HG02840 (cell line): ENCODE data around the gene ZACN.
"Not testable (repeated sequence)": the region's sequence is repeated elsewhere in the genome, so short reads cannot be mapped to it uniquely, and the experiment has no call there.

Experiments used
- ATAC-seq: cut with Tn5 transposase; IDR thresholded peaks from one replicate; pipeline ENCODE4 v1.9.1; 2021; ENCODE audit warnings: mild to moderate bottlenecking, moderate library complexity, moderate number of reproducible peaks; ENCODE audit not compliant: unreplicated experiment, low FRiP score

Gene ZACN

GRCh38 chr17:76078860-76079534 lies at the start of gene ZACN:
ZACN (plus strand) TSS chr17:76079182; CDS start chr17:76079265, 83 bp downstream.
- ATAC-seq = no peak

GRCh38 chr17:76032073-76032779 lies 46.8 kb upstream of the ZACN start:
- ATAC-seq = no peak

GRCh38 chr17:76032780-76033108 lies 46.2 kb upstream of the ZACN start:
- ATAC-seq = no peak

GRCh38 chr17:76033139-76033538 lies 45.8 kb upstream of the ZACN start:
- no peak for ATAC-seq

- ATAC-seq = no peak
Measured at GRCh38 chr17:76034428-76035350, 44.3 kb upstream of the ZACN start.

- no peak for ATAC-seq
Measured at GRCh38 chr17:76036497-76037261, 42.3 kb upstream of the ZACN start.

- ATAC-seq = no peak
Measured at GRCh38 chr17:76038050-76038449, 40.9 kb upstream of the ZACN start.

GRCh38 chr17:76039121-76039520 lies 39.9 kb upstream of the ZACN start:
- ATAC-seq = no peak

GRCh38 chr17:76040376-76040775 lies 38.6 kb upstream of the ZACN start:
- ATAC-seq = no peak

- not testable (repeated sequence) for ATAC-seq
Measured at GRCh38 chr17:76042868-76043267, 36.1 kb upstream of the ZACN start.

- not testable (repeated sequence) for ATAC-seq
Measured at GRCh38 chr17:76044475-76045007, 34.4 kb upstream of the ZACN start.

- no peak for ATAC-seq
Measured at GRCh38 chr17:76046064-76046463, 32.9 kb upstream of the ZACN start.

GRCh38 chr17:76048025-76048605 lies 30.9 kb upstream of the ZACN start:
- ATAC-seq = no peak

GRCh38 chr17:76048711-76049110 lies 30.3 kb upstream of the ZACN start:
- ATAC-seq = no peak

GRCh38 chr17:76049239-76049638 lies 29.7 kb upstream of the ZACN start:
- no peak for ATAC-seq

GRCh38 chr17:76049836-76050537 lies 29.0 kb upstream of the ZACN start:
- no peak for ATAC-seq

- no peak for ATAC-seq
Measured at GRCh38 chr17:76050538-76051467, 28.2 kb upstream of the ZACN start.

- ATAC-seq = no peak
Measured at GRCh38 chr17:76051561-76051960, 27.4 kb upstream of the ZACN start.
